Suprapubic skin (tissue), 4 donors: Measurements from ENCODE around the gene CABP1.

Experiments used
- CTCF ChIP-seq, 2 donors: fragments of 200-600 bp in 1 of 2; fragments of 450-650 bp in 1 of 2; sonication (generic) in 1 of 2; IDR thresholded peaks; one replicate each; pipeline ENCODE4 v1.5.1; 2016 to 2019; ENCODE audit warnings: antibody characterized with exemption in 2 of 2, mild to moderate bottlenecking in 1 of 2, moderate library complexity in 1 of 2
- POLR2A ChIP-seq, 2 donors: fragments of 450-650 bp; IDR thresholded peaks; one replicate each; pipeline ENCODE4 v1.6.1; 2017; ENCODE audit warnings: antibody characterized with exemption in 2 of 2, mild to moderate bottlenecking in 2 of 2, moderate library complexity in 2 of 2
- POLR2AphosphoS5 ChIP-seq, 3 donors: sonication (generic); formaldehyde crosslinking; IDR thresholded peaks; one replicate each; pipeline ENCODE4 v1.6.1; 2017; ENCODE audit warnings: antibody characterized with exemption in 3 of 3

GRCh38 chr12:120646044-120646443, 5.6 kb downstream of the CABP1 start:
- no peak for TF ChIP-seq POLR2A (IDR thresholded peaks at IDR 0.05)
- TF ChIP-seq CTCF (IDR thresholded peaks at IDR 0.05) = no peak
- TF ChIP-seq POLR2AphosphoS5 (IDR thresholded peaks at IDR 0.05) = no peak
